NCI-H1105 (cell line): ENCODE data around the gene PITX1.

Source experiments
- DNase-seq: peaks from one replicate; lab custom pipeline; 2025; lab: John Stamatoyannopoulos, UW

The PITX1 gene

DNA sequence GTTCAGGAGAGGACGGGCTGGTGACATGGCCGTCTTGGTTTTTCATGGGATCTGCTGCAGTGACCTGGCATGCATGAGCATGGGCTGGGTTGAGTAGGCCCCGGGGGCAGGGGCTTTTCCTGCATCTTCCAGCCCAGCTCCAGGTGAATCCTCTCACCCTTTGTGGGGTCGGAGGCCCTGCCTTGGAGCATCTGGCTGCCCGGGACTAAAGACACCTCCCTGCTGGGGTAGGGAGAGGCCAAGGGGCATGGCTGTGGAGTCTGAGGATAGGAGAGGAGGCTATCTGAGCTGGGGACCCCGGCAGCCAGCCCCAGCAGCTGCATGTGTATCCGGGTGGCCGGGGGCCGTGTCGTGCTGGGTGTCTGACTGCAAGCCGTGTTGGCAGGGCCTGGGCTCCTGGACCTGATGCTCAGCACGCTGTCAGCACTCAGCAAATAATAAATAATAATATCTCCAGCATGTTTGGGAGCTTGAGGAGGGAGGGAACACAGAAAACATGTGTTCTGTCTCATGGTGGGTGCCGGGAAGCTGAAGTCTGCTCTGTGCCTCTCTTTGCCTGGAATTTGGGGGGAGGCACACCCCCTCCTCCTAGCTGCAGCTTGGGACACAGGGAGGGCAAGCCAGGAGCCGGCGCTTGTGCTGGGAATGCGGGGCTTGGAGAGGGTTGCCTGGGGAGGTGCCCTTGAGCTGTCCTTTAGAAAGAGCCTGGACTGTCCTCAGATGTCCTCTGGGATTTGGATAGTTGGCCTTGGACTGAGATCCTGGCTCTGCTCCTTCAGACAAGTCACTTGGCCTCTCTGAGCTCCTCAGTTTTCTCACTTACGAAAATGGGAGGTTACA is 28.4 kb upstream of the PITX1 start:
- no peak for DNase-seq

DNA sequence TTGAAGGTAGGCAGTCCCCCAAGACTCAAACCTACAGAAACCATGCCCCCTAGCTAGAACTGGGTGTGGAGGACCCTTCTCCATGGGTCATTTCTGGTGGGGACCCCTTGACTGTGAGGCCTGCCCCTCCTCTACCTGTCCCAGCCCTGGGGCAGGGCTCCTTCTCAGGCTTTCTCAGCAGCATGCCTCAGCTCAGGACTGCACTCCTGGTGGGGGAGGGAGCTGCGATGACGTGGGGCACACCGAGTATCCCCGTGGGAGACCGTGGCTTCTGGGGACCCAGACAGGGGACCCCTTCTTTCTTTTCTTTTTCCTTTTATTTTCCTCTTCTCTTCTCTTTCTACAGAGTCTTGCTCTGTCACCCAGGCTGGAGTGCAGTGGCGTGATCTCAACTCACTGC is 27.0 kb upstream of the PITX1 start:
- no peak for DNase-seq

DNA sequence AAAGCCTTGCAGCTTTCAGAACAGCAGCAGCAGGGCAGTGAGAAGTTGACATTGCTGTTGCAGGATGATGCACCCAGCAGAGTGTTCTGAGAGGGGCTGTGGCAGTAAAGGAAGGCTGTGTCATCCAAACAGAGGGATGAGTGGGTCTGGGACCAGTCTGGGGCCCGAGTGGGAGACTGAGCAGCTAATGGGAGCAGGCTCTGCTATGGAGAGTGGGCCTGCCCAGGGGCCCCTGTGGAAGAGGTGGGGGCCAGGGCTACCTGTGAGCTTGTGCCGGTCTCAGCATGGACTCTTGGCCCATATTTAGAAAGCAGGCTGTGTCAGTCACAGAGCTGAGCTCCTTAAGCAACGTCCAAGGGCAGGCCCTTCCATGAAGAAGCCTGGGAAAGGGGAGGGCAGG is 26.0 kb upstream of the PITX1 start:
- DNase-seq = no peak

DNA sequence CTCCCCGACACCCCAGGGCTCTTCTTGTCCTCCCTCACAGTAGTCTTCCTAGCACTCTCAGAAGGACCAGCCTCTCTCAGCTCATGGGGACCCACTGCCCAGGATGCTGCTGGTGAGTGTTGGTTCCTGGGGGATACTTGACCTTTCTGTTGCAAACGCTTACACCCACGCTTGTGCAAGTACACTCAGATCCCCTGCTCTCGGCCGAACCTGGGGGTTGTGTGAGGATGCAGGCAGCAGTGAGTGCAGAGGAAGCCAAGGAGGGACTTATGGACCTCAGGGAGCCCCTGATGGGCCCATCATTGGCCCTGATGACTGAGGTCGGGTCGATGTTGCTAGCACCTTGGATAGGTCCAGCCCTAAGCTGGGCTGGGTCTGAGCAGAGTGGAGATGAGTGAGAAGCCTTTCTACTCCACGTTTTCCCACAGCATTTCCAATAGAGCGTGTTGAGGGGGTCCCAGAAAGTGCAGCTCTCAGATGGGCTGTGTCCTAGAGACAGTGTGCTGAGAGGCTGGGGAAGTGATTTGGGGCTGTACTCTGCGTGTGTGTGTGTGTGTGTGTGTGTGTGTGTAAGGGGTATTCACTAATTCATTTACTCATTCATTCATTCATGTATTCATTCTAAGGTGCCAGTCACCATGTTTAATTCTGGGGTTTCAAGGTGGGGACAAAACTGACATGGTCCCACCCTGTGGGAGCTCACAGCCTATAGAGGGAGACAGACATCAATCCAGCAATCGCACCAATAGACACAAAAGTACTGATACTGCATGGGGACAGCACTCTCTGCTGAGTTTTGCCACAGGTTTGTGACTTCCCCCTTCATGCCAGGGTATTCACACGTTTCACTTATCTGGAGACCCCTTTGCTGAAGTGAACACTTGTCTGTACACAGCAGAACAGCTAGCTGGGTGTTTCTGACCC is 25.2 kb upstream of the PITX1 start:
- DNase-seq = no peak

DNA sequence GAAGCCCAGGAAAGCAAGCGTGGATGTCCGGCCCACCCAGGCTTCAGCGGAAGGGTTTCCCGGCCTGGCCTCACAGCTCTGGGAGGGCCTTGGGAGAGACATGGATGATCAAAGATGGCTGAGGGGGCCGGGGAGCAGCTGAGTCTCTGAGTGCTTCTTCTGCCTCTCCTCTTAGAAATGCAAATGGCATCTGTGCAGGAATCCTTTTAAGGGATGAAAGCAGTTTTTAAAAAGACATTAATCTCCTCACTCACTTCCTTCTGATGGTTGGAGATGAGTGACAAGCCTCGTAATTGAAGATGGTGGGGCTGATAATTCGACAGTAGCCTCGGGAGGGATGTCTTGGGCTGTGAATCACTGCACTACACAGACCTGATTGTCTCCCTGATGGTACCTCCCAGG is 24.3 kb upstream of the PITX1 start:
- no peak for DNase-seq

DNA sequence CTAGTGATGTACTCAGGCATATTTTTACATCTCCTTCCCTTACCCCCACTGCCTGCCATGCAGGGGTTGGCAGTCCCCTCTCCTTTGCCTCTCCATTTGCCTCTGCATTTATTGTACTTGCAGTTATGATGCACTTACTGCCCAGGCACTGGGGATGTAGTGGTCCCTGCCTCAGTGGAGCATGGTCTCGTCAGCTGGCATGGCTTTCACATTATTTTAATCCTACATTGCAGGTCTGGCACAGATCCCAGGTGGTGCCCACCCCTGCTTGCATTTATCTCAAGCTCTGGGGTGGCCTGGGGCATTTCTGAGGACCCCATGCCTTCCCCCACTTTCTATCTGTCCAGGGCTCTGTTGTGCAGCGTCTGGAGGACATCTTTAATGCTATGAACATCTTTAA is 23.2 kb upstream of the PITX1 start:
- DNase-seq = no peak

DNA sequence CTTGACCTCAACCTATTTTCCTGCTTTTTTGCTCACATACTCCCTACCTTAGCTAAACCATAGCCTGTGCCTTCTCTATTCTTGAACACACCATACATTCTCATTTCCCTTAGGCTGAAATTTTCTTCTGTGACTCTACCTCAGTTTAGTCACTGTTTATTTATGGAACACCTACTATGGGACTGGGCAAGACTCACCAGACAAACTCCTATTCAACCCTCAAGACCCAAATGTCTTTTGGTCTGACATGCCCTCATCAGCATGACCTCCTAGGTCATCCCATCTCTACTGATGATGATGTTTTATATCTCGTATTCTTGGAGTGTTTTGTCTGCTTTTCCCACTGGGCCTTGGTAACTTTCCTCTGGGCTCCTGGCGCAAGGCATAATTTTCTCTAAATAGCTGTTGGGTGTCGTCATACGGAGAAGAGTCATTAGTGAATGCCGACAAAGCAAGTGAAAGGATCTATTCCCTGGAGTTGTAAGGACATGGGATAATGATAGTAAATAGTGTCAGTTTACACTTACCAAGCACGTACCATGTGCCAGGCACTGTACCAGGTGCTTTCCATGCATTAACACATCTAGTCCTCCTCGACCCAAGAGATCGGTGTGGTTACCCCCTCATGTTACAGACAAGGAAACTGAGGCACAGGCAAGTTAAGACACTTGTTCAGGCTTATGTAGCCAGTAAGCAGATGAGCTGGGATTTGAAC is 22.4 kb upstream of the PITX1 start:
- no peak for DNase-seq

DNA sequence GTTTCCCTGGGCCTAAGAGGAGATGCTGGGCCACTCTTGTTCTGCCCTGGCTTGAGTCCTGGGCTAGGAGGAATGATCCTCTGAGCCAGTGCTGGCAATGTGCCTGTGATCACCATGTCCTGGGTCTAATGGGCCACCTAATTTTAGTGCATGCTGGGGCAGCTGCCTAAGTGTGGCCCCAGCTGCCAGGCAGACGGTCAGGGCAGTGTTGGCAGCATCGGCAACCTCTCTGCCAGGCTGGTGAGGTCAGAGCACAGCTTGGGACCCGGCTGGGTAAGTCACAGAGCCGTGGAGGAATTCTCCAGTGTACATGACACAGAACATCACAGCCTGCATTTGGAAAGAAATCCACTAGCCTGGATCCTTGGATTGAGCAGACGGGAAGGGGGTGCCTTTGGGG is 21.4 kb upstream of the PITX1 start:
- DNase-seq = no peak

DNA sequence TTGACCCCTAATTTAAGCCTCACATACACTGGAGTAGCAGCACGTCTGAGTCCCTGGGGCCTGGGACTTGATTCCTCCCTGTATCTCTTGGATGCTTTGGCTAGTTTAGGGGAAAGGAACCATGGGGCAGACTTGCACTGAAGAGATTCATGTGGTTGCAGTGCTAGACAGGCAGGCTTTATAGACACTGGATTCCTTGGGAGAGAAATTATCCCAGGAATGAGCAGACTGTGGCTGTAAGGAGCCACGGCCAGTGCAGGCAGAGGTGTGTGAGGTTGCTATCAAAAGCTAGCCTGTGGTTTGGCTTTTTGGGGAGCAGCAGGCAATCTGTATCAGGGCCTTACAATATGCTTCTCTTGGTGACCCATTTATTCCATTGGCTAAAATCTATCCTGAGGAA is 20.5 kb upstream of the PITX1 start:
- DNase-seq = no peak

DNA sequence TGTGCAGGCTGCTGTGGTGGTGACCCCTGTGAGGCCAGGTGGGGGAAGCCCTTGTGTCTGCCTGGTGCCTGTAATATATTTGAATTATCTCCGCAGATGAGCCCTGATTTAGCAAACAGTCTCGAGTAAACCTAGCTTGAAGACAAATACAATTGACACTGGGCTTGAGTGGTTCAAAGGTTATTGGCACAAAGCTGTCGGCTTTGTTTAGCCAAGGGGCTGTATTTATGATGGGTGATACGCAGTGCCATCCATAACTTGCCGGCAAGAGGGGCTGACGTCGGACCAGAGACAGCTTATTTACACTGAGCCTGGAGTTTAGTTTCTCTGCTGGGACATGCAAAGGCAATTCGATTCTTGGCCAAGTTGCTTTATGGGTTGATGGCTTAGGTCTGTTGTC is 20.0 kb upstream of the PITX1 start:
- no peak for DNase-seq

DNA sequence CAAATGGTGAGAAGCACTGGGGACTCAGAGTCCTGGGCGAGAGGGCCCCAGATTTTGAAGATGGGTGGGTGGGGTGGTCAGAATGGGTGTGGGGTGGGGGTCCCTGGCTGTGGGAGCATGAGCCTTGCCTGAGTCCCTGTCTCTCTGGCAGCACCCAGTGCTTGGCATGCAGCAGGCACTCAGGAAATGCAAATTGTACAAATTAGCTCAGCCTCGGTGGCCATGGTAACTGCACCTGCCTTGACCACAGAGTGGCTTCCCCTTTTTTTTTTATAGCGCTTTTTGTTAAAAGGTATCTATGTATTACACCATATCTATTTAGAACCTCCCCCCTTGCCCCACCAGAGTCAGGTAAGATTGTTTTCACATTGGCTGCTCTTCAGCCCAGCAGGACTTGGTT is 19.2 kb upstream of the PITX1 start:
- no peak for DNase-seq

DNA sequence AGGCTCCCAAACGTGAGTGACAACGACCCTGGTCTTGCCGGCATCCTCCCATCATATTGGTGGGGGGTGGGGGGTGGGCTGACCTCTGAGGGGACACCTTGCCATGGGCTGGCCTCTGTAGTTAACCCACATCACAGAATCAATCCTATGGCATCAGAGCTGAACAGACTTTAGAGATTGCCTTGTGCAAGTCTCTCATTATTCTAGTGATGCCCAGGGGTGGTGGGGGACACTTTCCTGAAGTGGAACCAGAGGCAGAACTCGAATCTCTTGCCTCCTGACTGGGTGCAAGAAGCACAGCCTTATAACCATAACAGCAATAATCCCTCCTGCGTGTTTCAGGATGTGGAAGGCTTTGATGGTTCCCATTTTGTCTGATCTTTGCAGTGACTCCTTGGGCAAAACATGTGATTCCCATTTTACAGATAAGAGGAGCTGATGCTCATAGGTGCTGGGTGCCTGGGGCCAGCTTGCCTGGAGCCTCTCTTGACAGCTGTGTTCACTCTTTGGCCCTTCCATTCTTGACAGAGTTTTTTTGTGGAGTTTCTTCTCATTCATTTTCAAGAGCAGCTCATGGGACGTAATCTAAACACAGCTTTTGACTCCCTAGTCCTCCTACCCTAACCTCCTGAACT is 18.6 kb upstream of the PITX1 start:
- DNase-seq = no peak

DNA sequence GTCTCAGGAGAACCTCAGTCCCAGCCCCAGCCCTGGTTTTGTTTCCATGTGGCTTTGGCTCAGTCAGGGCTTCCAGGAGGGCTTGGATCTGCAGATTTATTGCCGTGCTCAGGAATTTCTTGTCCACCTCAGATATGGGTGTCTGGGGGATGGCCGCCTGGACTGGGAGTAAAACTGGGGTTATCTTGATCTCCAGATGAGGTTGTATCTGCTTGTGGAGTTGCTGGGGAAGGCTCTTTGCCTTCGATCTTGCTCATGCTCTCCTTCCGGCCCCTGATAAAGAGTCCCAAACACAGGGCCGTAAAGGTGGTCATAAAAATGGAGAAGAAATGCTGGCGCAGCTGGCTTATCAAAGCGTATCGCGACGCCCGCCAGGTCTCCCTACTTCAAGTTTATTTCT is 17.8 kb upstream of the PITX1 start:
- no peak for DNase-seq

DNA sequence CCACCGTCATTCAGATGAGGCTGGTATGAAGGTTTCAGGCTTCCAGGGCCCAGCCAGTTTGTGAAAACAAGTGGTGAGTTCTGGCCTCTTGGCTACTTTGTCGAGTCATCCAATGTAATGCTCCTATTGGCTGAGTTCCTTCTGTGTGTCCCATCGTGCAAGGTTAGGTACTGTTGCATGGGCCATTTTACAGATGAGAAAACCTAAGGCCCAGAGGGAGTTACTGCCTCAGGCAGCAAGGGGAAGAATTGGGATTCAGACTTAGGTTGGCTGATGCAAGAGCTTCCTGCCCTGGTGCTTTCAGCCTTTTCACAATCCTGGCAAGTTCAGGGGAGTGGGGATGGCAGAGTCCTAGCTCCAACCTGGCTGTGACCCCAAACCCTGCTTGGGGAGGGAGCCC is 17.4 kb upstream of the PITX1 start:
- DNase-seq = no peak

DNA sequence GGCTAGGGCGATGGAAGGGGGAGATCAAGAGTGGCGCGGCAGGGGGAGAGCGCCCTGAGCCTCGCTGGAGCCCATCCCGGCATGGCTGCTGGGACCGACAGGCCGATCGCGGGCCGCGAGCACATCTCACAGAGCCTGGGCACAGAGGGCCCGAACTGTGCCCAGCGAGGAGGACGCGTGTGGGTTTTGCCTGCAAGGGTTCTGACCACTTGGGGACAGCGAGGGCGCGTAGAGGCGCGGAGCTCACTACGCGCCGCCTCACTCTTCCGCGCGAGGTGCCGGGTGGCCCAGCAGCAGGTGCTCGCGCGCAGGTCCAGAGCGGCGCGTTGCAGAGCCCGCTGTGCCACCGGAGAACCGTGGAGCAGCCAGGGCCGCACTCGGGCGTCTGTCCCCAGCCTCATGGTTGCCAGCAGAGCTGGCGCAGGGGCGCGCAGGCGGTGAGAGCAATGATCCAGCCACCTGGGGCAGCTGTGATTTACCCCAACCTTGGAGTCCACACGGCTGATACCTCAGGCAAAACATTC is 16.3 kb upstream of the PITX1 start:
- DNase-seq = no peak

DNA sequence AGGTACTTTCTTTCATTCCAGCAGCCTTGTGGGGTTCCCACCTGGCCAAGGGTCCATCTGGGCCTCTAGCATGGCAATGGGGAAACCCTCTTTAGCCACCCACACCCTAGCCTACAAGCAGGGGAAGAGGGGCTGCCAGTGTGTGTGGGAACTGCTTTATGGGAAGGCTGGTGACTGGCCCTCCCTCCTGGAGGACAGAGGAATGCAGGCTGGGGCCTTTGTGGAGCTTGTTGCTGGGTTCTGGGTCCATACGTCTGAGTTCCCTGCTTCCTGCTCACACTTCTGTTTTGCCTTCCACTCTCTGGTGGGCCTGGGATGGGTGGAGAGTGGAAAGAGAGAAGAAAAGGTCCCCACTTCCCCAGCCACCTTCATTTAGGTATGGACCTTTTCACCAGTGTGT is 14.9 kb upstream of the PITX1 start:
- DNase-seq = no peak

DNA sequence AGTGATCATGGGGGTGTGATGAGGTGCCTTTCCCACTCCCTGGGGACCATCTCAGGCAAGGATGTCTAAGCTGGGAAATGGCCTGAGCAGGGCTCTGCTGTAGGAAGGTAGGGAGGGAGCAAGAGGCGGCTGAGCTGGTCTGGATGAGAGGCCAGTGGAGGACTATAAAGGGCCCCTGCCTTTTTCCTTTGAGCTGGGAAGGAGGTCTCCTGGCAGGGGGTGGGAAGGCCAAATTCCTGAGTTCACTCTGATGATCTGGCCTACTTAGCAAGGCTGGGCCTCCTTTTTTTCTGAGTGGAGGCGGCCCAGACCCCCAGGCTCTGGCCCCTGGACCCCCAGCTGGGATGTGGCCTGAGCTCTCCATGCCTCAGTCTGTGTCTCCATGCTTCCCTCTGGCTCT is 14.3 kb upstream of the PITX1 start:
- no peak for DNase-seq

DNA sequence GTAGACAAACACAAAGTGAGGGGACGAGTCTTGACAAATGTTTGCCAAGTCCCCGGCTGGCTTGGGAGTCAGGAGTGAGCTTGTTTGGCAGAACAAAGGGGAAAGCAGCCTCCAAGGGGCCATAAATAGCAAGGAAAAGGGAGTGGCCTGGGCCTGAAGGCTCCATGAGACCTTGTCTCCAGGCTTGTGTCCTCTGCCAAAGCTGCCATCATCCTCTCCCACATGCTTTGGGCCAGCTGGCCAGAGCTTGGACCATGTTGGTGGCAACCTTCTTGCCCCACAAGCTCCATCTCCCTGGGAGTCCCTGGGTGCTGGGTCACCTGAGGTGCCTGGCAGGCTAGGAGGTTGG is 13.3 kb upstream of the PITX1 start:
- DNase-seq = no peak

DNA sequence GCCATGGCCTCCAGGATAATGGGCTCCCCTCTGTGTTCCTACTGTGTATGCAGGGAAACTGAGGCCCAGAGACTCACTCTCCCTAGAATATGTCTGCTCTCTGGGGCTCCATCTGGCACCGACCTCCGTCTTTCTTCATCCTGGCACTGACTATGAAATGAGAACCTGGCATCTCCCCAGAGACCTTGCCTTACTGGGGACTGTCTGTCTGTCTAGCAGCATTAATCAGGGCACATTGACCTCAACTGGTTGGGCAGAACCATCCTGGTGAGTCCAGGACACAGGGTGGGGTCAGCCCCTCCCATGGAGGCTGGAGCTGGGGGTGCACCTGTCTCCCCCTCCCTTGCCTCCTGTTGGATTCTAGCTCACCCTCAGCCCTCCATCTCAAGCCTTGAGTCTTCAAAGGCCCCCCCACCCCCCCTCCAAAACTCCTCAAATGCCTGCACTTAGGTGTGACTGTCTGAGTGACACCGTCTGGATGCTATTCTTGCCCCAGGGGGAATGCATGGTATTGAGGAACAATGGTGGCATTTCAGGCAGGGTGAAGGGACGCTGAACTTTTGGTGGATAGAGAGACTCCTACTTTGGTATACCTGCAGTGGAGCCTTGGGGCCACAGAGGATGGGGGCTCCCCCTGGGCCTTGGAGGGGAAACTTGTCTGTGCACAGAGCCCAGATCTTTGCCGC is 12.8 kb upstream of the PITX1 start:
- DNase-seq = no peak

DNA sequence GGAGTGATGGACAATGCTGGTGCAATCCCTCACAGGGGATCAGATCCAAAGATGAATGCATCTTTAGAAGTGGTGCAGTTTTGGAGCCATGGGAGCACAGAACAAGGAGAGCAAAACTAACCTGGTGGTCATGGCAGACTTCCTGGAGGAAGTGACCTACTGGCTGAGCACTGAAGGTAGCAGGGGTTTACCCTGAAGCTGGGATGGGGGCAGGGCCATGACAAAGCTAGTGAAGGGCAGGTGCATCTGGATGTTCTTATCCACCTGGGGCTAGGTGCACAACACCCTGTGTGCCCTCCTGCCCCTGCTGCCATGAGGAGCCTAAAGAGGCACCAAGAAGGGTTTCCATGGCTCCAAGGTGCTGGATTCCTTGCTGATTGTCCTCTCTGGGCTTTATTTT is 11.5 kb upstream of the PITX1 start:
- no peak for DNase-seq

DNA sequence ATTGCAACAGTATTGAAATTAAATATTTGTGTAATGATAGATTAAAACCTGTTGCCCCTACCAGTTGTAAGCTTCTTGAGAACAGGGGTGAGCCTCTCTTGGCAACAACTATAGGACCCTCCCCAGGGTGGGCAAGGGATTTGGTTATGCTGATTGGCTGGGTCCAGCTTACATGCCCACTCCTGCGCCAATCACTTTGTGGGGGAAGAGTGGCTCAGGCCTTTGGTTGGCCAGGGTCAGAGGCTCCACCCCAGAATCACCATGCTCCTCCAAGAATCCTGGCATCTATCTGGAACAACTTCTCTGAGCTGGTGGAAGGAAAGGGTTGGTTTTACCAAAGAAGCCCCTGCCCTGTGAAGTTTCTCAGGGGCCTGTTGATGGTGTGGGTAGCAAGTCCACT is 8.6 kb upstream of the PITX1 start:
- no peak for DNase-seq

DNA sequence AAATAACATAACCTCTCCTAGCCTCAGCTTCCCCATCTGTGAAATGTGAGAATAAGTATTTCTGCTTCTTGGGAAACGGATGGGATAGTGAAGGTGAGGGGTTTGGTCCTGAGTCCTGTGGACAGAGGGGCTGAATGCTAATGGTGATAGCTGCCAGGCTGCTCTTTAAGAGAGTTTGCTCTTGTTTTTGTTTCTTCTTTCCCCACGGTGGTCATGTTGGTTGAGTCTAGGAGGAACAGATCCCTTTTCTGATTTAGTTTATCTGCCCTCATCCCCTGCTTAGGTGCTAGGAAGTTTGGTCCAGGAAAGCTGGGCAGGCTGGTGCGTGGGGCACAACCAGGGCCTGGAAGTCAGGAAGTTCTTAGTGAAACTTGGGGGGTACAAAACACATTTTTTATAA is 7.7 kb upstream of the PITX1 start:
- no peak for DNase-seq
